HCT116 (cell line): Measurements from ENCODE around the gene TNIP3. TPM values are rescaled to one million over a fixed set of nuclear protein-coding genes. Genes with fewer than 3 reads are reported as not detected.

Experiments
- ATAC-seq: fragments of 200-7000 bp; cut with Tn5 transposase; 2 replicates; pipeline ENCODE4 v1.9.1; 2020; ENCODE audit warnings: mild to moderate bottlenecking, moderate library complexity
- BruUV-seq: library from RNA; stranded (reverse); fragments of 400-500 nt; replicated peaks from 2 replicates; lab custom pipeline; 2021; lab: Mats Ljungman, UMichigan
- CTCF ChIA-PET: fragments of 300-600 bp; sonication (Branson Sonifier 250); formaldehyde crosslinking; loops from one replicate; lab custom pipeline; 2021; ENCODE audit warnings: antibody characterized with exemption; lab: Charles Lee
- POLR2A ChIA-PET: fragments of 300-600, 350-600 bp; sonication (Branson Sonifier 250); formaldehyde crosslinking; loops from one replicate; lab custom pipeline; 2021; ENCODE audit warnings: antibody characterized with exemption; lab: Charles Lee
- RAD21 ChIA-PET, 2 experiments: fragments of 300-600 bp; sonication (Branson Sonifier 250); formaldehyde crosslinking; loops; one replicate each; lab custom pipeline; 2023; ENCODE audit warnings: low total read pairs in 2 of 2; ENCODE audit not compliant: uncharacterized antibody in 2 of 2, unreplicated experiment in 2 of 2, low non-redundant PET in 1 of 2; lab: Charles Lee
- DNase-seq: peaks from one replicate; pipeline ENCODE4 v3.0.0-alpha.2; 2010; ENCODE audit warnings: low read depth, low spot score
- H2AFZ ChIP-seq: fragments of 200-600 bp; shearing (Covaris generic), sonication (generic); 2 replicates; pipeline ENCODE4 v1.6.1; 2017; ENCODE audit warnings: low read depth, mixed run types, mixed read lengths, antibody characterized with exemption, low read length; ENCODE audit not compliant: poor library complexity, severe bottlenecking
- H3K27ac ChIP-seq: 2 replicates; pipeline ENCODE4 v1.5.1; 2012; ENCODE audit warnings: low read depth, low read length
- H3K27me3 ChIP-seq: fragments of 200-600 bp; sonication (generic); 2 replicates; pipeline ENCODE4 v1.6.1; 2016; ENCODE audit warnings: mixed run types, low read length, mixed read lengths; ENCODE audit not compliant: insufficient read depth
- H3K36me3 ChIP-seq, 2 experiments: fragments of 200-500 bp in 1 of 2; fragments of 200-600 bp in 1 of 2; sonication (Bioruptor generic) in 1 of 2; sonication (generic) in 1 of 2; 2 replicates each; pipeline versions ENCODE4 v1.5.1 to v1.6.1; 2014 to 2016; ENCODE audit warnings: low read length in 2 of 2, inconsistent platforms in 1 of 2, mixed read lengths in 1 of 2, mixed run types in 1 of 2; ENCODE audit not compliant: insufficient read depth in 2 of 2, control insufficient read depth in 1 of 2
- H3K4me1 ChIP-seq, 2 experiments: fragments of 200-600 bp in 1 of 2; sonication (generic) in 1 of 2; 2 replicates each; pipeline versions ENCODE4 v1.5.1 to v1.6.1; 2012 to 2017; ENCODE audit warnings: low read length in 2 of 2, inconsistent platforms in 1 of 2, mild to moderate bottlenecking in 1 of 2, mixed read lengths in 1 of 2, mixed run types in 1 of 2, moderate library complexity in 1 of 2; ENCODE audit not compliant: insufficient read depth in 2 of 2, control insufficient read depth in 1 of 2
- H3K4me2 ChIP-seq: fragments of 200-600 bp; sonication (generic); 2 replicates; pipeline ENCODE4 v1.6.1; 2017; ENCODE audit warnings: mixed run types, low read length, mixed read lengths
- H3K4me3 ChIP-seq, 2 experiments: fragments of 200-600 bp in 1 of 2; sonication (generic) in 1 of 2; replicated peaks in 1 of 2; 2 replicates each; pipeline ENCODE4 v1.5.1; 2011 to 2016; ENCODE audit warnings: low read length in 2 of 2, control low read depth in 1 of 2, low read depth in 1 of 2, mild to moderate bottlenecking in 1 of 2, mixed read lengths in 1 of 2, mixed run types in 1 of 2
- H3K79me2 ChIP-seq: fragments of 200-600 bp; sonication (generic); 2 replicates; pipeline ENCODE4 v1.6.1; 2017; ENCODE audit warnings: mild to moderate bottlenecking, mixed run types, low read length, moderate library complexity, mixed read lengths; ENCODE audit not compliant: insufficient read depth
- H3K9ac ChIP-seq: fragments of 200-600 bp; sonication (generic); 2 replicates; pipeline ENCODE4 v1.6.1; 2016; ENCODE audit warnings: low read length, mixed read lengths
- H3K9me2 ChIP-seq: fragments of 200-600 bp; sonication (generic), shearing (Covaris generic); 2 replicates; pipeline ENCODE4 v1.6.1; 2017; ENCODE audit warnings: mixed run types, mild to moderate bottlenecking, moderate library complexity; ENCODE audit not compliant: insufficient read depth
- H3K9me3 ChIP-seq, 2 experiments: fragments of 200-500 bp in 1 of 2; fragments of 200-600 bp in 1 of 2; sonication (Bioruptor generic) in 1 of 2; sonication (generic) in 1 of 2; 2 replicates each; pipeline ENCODE4 v1.6.1; 2014 to 2017; ENCODE audit warnings: low read length in 2 of 2, mixed read lengths in 2 of 2, inconsistent platforms in 1 of 2, low read depth in 1 of 2, mild to moderate bottlenecking in 1 of 2, mixed run types in 1 of 2, moderate library complexity in 1 of 2; ENCODE audit not compliant: control insufficient read depth in 1 of 2, insufficient read depth in 1 of 2
- H4K20me1 ChIP-seq: fragments of 200-600 bp; sonication (generic), shearing (Covaris generic); 2 replicates; pipeline ENCODE4 v1.6.1; 2017; ENCODE audit warnings: mixed run types, mild to moderate bottlenecking, moderate library complexity; ENCODE audit not compliant: insufficient read depth
- CBX3 ChIP-seq: IDR thresholded peaks from 2 replicates; pipeline ENCODE4 v1.6.1; 2012; ENCODE audit warnings: low read depth
- CEBPB ChIP-seq: IDR thresholded peaks from 2 replicates; pipeline ENCODE4 v1.6.1; 2012; ENCODE audit warnings: low read depth
- EGR1 ChIP-seq: IDR thresholded peaks from 2 replicates; pipeline ENCODE4 v1.6.1; 2012; ENCODE audit warnings: low read depth
- ELF1 ChIP-seq: IDR thresholded peaks from 2 replicates; pipeline ENCODE4 v1.6.1; 2012; ENCODE audit warnings: low read depth, borderline replicate concordance
- EZH2 ChIP-seq: fragments of 200-600 bp; sonication (generic); IDR thresholded peaks from 2 replicates; pipeline ENCODE4 v1.6.1; 2017; ENCODE audit warnings: antibody characterized with exemption, mixed run types
- EZH2phosphoT487 ChIP-seq: fragments of 200-600 bp; IDR thresholded peaks from 2 replicates; pipeline ENCODE4 v1.6.1; 2018; ENCODE audit warnings: antibody characterized with exemption, borderline replicate concordance
- JUND ChIP-seq: IDR thresholded peaks from 2 replicates; pipeline ENCODE4 v1.6.1; 2012
- RAD21 ChIP-seq: IDR thresholded peaks from 2 replicates; pipeline ENCODE4 v1.6.1; 2012; ENCODE audit warnings: low read depth, mild to moderate bottlenecking
- SIN3A ChIP-seq: IDR thresholded peaks from 2 replicates; pipeline ENCODE4 v1.6.1; 2012; ENCODE audit warnings: low read depth
- SP1 ChIP-seq: IDR thresholded peaks from 2 replicates; pipeline ENCODE4 v1.6.1; 2012; ENCODE audit warnings: low read depth
- SRF ChIP-seq: IDR thresholded peaks from 2 replicates; pipeline ENCODE4 v1.6.1; 2012; ENCODE audit warnings: low read depth
- ZFX ChIP-seq: fragments of 450-650 bp; IDR thresholded peaks from 2 replicates; pipeline ENCODE4 v1.6.1; 2017
- intact Hi-C: fragments of 100-400 bp; cut with micrococcal nuclease; formaldehyde crosslinking; loops from 2 replicates; pipeline ENCODE4 v1.10.0; 2022
- total RNA-seq: library from RNA; stranded (reverse); gene quantifications from one replicate; pipeline ENCODE4 v1.2.1, GENCODE V29; 2021; ENCODE audit not compliant: unreplicated experiment
- TF ChIP-seq, protein P1 (sequence below), 3 experiments: fragments of 200-600 bp in 1 of 3; sonication (generic) in 1 of 3; IDR thresholded peaks in 2 of 3; conservative IDR thresholded peaks in 1 of 3; 2 replicates each; pipeline ENCODE4 v1.5.1; 2012 to 2017; ENCODE audit warnings: low read depth in 2 of 3, low read length in 2 of 3, antibody characterized with exemption in 1 of 3, borderline replicate concordance in 1 of 3, control low read depth in 1 of 3, mild to moderate bottlenecking in 1 of 3, mixed read lengths in 1 of 3, mixed run types in 1 of 3, moderate library complexity in 1 of 3; ENCODE audit not compliant: insufficient read depth in 1 of 3
- TF ChIP-seq, protein P2 (sequence below): IDR thresholded peaks from 2 replicates; pipeline ENCODE4 v1.6.1; 2012; ENCODE audit warnings: low read depth

Gene TNIP3
- total RNA-seq, 1 experiment from 2014 or later, result not detected

DNA sequence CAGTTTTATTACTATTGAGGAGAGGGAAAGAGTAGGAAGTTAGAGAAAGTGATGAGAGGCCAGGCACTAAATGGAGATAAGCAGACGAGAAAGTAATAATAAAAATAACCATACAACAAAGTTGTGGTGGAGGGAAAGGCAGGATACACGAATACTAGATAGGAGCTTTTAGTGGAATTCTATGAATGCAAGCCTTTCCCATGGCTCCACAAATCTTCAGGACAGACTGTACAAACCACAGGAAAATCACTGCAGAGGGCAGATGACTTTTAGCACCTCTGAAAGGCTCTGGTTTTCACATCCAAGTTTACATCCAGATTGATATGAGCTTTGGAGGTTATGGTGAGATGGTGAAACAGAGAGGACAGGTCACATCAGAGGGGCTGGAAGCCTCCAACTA, 41.5 kb downstream of the TNIP3 start:
- intact Hi-C loops, result no loop called here
- CTCF ChIA-PET, result no interaction called here
- no peaks in the 10 kb centered on the region for H3K79me2 ChIP-seq
- H3K36me3 ChIP-seq, result no peaks in the 10 kb centered on the region
- no TSS peak for BruUV-seq
- no peak overlapping the region for H3K27ac ChIP-seq
- H4K20me1 ChIP-seq, result no peaks in the 10 kb centered on the region
- RAD21 ChIA-PET, result no interaction called here
- no peak overlapping the region for H3K4me2 ChIP-seq
- no peaks in the 10 kb centered on the region for H3K27me3 ChIP-seq
- H3K4me3 ChIP-seq, result no peak overlapping the region
- DNase-seq (no peak), ATAC-seq (no peak)
- H2AFZ ChIP-seq, result no peak overlapping the region
- no peaks in the 10 kb centered on the region for H3K9me2 ChIP-seq
- no peak for TF ChIP-seq JUND
- TF ChIP-seq SIN3A, result no peak
- TF ChIP-seq EGR1, result no peak
- no peak for TF ChIP-seq SRF
- TF ChIP-seq CBX3, result no peak
- no peak for TF ChIP-seq CEBPB
- TF ChIP-seq RAD21, result no peak
- no peak overlapping the region for H3K9ac ChIP-seq
- no peaks in the 10 kb centered on the region for H3K9me3 ChIP-seq
- POLR2A ChIA-PET, result no interaction called here
- H3K4me1 ChIP-seq, result no peaks in the 10 kb centered on the region

DNA sequence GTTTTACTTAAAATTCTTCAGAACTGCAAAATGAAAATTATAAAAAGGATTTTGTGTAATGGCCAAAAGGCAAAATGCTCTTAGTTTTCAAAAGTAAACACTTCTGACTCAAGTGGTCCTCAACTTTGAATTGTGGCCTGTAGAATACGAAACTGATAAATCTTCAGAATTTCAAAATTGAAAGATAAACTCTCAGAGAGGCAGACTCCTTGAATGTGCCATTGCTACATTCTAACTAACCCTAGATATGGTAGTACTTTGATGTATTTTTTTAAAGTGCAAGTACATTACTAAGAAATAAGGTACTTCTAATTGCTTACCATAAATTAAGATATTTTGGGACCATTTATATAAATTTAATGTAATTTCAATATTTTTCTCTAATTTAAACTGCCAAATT, 44.4 kb downstream of the TNIP3 start:
- intact Hi-C loops, result no loop called here
- Histone ChIP-seq H3K9me3 (no peaks in the 10 kb centered on the region), H3K36me3 (no peaks in the 10 kb centered on the region), H2AFZ (no peak overlapping the region), H3K4me1 (no peaks in the 10 kb centered on the region), H3K27me3 (no peaks in the 10 kb centered on the region), H4K20me1 (no peaks in the 10 kb centered on the region), H3K4me3 (no peak overlapping the region), H3K9ac (no peak overlapping the region), H3K9me2 (no peaks in the 10 kb centered on the region), H3K27ac (no peak overlapping the region), H3K79me2 (no peaks in the 10 kb centered on the region), H3K4me2 (no peak overlapping the region)
- DNase-seq, result no peak
- RAD21 ChIA-PET, result no interaction called here
- TF ChIP-seq ZFX (no peak), SP1 (no peak), ELF1 (no peak), EZH2phosphoT487 (no peak), EZH2 (no peak), SIN3A (no peak)
- TF ChIP-seq, protein P1, sequence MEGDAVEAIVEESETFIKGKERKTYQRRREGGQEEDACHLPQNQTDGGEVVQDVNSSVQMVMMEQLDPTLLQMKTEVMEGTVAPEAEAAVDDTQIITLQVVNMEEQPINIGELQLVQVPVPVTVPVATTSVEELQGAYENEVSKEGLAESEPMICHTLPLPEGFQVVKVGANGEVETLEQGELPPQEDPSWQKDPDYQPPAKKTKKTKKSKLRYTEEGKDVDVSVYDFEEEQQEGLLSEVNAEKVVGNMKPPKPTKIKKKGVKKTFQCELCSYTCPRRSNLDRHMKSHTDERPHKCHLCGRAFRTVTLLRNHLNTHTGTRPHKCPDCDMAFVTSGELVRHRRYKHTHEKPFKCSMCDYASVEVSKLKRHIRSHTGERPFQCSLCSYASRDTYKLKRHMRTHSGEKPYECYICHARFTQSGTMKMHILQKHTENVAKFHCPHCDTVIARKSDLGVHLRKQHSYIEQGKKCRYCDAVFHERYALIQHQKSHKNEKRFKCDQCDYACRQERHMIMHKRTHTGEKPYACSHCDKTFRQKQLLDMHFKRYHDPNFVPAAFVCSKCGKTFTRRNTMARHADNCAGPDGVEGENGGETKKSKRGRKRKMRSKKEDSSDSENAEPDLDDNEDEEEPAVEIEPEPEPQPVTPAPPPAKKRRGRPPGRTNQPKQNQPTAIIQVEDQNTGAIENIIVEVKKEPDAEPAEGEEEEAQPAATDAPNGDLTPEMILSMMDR (IDR thresholded peaks at IDR 0.05 in 2 of 3, conservative IDR thresholded peaks at IDR 0.05 in 1 of 3; ENCODE audit: borderline replicate concordance in 1 of 3, insufficient read depth in 1 of 3, low read depth in 2 of 3, low read length in 2 of 3), result no peak
- TF ChIP-seq, protein P2, sequence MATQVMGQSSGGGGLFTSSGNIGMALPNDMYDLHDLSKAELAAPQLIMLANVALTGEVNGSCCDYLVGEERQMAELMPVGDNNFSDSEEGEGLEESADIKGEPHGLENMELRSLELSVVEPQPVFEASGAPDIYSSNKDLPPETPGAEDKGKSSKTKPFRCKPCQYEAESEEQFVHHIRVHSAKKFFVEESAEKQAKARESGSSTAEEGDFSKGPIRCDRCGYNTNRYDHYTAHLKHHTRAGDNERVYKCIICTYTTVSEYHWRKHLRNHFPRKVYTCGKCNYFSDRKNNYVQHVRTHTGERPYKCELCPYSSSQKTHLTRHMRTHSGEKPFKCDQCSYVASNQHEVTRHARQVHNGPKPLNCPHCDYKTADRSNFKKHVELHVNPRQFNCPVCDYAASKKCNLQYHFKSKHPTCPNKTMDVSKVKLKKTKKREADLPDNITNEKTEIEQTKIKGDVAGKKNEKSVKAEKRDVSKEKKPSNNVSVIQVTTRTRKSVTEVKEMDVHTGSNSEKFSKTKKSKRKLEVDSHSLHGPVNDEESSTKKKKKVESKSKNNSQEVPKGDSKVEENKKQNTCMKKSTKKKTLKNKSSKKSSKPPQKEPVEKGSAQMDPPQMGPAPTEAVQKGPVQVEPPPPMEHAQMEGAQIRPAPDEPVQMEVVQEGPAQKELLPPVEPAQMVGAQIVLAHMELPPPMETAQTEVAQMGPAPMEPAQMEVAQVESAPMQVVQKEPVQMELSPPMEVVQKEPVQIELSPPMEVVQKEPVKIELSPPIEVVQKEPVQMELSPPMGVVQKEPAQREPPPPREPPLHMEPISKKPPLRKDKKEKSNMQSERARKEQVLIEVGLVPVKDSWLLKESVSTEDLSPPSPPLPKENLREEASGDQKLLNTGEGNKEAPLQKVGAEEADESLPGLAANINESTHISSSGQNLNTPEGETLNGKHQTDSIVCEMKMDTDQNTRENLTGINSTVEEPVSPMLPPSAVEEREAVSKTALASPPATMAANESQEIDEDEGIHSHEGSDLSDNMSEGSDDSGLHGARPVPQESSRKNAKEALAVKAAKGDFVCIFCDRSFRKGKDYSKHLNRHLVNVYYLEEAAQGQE, result no peak
- POLR2A ChIA-PET, result no interaction called here
- ATAC-seq, result no peak
- CTCF ChIA-PET, result interaction anchor here (0.7 kb wide), 1 partner anchor 10 kb away, joined by 3 read pairs; no protein-coding TSS in a partner anchor
- no TSS peak for BruUV-seq
